ENCODE measurements around the gene SORCS2.

Gene SORCS2

DNA sequence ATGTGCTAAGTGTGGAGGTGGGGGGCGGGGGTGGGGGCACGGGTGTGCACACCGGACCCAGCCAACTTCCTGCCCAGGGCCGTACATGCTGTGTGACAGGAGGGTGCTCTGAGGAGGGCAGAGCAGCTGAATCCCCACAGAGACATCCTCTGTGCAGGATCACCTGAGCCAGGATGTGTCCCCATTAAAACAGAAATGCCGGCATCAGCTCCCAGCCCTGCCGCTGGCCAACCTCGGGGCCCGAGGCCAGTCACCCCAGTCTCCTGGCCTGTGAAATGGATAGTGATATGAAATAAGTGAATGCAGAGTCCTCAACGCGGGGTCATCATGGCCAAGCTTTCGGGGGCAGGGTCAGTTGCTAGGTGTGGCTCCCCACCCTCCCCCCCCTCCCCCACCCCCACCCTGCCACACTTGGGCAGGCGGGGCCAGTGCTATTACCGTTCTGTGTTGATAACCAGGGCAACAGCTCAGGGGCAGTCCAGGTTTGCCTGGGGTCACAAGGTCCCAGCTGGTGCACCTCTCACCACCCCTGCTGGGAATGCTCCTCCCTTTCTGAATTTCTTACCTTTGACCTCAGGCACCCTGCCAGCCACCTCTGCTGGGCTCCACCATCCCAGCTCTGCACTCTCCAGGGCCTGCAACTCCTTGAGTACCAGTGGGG lies 469.6 kb downstream of the SORCS2 start:
- H3K36me3 ChIP-seq (replicated peaks; ENCODE audit: low read depth, low read length): no peaks in the 10 kb centered on the region
- H4K20me1 ChIP-seq (ENCODE audit: insufficient read depth, low read length): no peaks in the 10 kb centered on the region
- no peak overlapping the region for H3K9ac ChIP-seq (ENCODE audit: low read length)
- TF ChIP-seq EZH2phosphoT487 (IDR thresholded peaks at IDR 0.05; ENCODE audit: low read depth): no peak
- TF ChIP-seq, protein P1, sequence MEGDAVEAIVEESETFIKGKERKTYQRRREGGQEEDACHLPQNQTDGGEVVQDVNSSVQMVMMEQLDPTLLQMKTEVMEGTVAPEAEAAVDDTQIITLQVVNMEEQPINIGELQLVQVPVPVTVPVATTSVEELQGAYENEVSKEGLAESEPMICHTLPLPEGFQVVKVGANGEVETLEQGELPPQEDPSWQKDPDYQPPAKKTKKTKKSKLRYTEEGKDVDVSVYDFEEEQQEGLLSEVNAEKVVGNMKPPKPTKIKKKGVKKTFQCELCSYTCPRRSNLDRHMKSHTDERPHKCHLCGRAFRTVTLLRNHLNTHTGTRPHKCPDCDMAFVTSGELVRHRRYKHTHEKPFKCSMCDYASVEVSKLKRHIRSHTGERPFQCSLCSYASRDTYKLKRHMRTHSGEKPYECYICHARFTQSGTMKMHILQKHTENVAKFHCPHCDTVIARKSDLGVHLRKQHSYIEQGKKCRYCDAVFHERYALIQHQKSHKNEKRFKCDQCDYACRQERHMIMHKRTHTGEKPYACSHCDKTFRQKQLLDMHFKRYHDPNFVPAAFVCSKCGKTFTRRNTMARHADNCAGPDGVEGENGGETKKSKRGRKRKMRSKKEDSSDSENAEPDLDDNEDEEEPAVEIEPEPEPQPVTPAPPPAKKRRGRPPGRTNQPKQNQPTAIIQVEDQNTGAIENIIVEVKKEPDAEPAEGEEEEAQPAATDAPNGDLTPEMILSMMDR (IDR thresholded peaks at IDR 0.05; ENCODE audit: low read depth, low read length): no peak
- no peaks in the 10 kb centered on the region for H3K79me2 ChIP-seq (ENCODE audit: low read length)
- no peak overlapping the region for H3K4me2 ChIP-seq (ENCODE audit: low read length)
- H3K9me3 ChIP-seq (ENCODE audit: insufficient read depth, low read length): no peaks in the 10 kb centered on the region
- H3K27me3 ChIP-seq (ENCODE audit: low read depth, low read length): no peaks in the 10 kb centered on the region
- H2AFZ ChIP-seq (ENCODE audit: low read depth, low read length): no peak overlapping the region
- H3K27ac ChIP-seq (ENCODE audit: low read length): no peak overlapping the region
- no peak overlapping the region for H3K4me3 ChIP-seq (ENCODE audit: low read length)
- H3K4me1 ChIP-seq (ENCODE audit: low read length): no peaks in the 10 kb centered on the region

DNA sequence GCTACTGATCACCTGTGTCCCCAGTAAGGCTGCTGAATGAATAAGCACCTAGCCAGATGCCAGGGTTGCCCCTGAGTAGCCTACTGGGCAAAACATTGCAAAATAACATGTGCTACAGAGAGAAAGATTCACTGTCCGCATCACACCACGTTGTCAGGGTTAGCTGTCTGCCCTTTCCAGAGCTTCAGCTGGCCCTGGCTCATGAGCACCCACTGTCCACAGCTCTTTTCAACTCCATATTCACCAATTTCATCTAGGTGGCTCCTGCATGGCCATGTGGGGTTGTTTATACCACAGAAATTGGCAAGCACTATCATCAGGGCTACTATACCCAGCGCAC lies 470.1 kb downstream of the SORCS2 start:
- Histone ChIP-seq H4K20me1 (ENCODE audit: insufficient read depth, low read length) (no peaks in the 10 kb centered on the region), H3K4me1 (ENCODE audit: low read length) (no peaks in the 10 kb centered on the region), H3K4me2 (ENCODE audit: low read length) (no peak overlapping the region), H3K4me3 (ENCODE audit: low read length) (no peak overlapping the region), H3K9me3 (ENCODE audit: insufficient read depth, low read length) (no peaks in the 10 kb centered on the region), H3K36me3 (replicated peaks; ENCODE audit: low read depth, low read length) (no peaks in the 10 kb centered on the region), H3K9ac (ENCODE audit: low read length) (no peak overlapping the region), H3K79me2 (ENCODE audit: low read length) (no peaks in the 10 kb centered on the region), H3K27me3 (ENCODE audit: low read depth, low read length) (no peaks in the 10 kb centered on the region), H3K27ac (ENCODE audit: low read length) (no peak overlapping the region), H2AFZ (ENCODE audit: low read depth, low read length) (no peak overlapping the region)
- TF ChIP-seq EZH2phosphoT487 (IDR thresholded peaks at IDR 0.05; ENCODE audit: low read depth): no peak

DNA sequence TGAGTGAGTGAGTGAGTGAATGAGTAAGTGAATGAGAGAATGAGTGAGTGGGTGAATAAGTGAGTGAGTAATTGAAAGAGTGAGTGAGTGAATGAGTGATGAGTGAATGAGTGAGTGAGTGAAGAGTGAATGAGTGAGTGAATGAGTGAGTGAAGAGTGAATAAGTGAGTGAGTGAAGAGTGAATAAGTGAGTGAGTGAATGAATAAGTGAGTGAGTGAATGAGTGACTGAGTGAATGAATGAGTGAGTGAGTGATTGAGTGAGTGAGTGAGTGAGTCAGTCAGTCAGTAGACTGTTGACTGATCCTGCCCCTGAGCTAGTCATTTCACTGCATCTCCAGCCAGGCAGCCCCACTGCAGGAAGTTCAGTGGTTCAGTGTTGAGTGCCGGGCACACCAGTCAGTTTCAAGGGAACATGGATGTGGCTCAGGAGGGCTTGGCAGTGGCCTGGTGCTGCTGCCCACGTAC lies 470.8 kb downstream of the SORCS2 start:
- no peak overlapping the region for H3K4me2 ChIP-seq (ENCODE audit: low read length)
- H3K36me3 ChIP-seq (replicated peaks; ENCODE audit: low read depth, low read length): no peaks in the 10 kb centered on the region
- H4K20me1 ChIP-seq (ENCODE audit: insufficient read depth, low read length): no peaks in the 10 kb centered on the region
- H3K27me3 ChIP-seq (ENCODE audit: low read depth, low read length): no peaks in the 10 kb centered on the region
- H3K9me3 ChIP-seq (ENCODE audit: insufficient read depth, low read length): no peaks in the 10 kb centered on the region
- H3K27ac ChIP-seq (ENCODE audit: low read length): no peak overlapping the region
- no peaks in the 10 kb centered on the region for H3K79me2 ChIP-seq (ENCODE audit: low read length)
- no peaks in the 10 kb centered on the region for H3K4me1 ChIP-seq (ENCODE audit: low read length)
- TF ChIP-seq EZH2phosphoT487 (IDR thresholded peaks at IDR 0.05; ENCODE audit: low read depth): no peak
- TF ChIP-seq, protein P1 (IDR thresholded peaks at IDR 0.05; ENCODE audit: low read depth, low read length): no peak
- no peak overlapping the region for H3K9ac ChIP-seq (ENCODE audit: low read length)
- no peak overlapping the region for H3K4me3 ChIP-seq (ENCODE audit: low read length)
- H2AFZ ChIP-seq (ENCODE audit: low read depth, low read length): no peak overlapping the region

DNA sequence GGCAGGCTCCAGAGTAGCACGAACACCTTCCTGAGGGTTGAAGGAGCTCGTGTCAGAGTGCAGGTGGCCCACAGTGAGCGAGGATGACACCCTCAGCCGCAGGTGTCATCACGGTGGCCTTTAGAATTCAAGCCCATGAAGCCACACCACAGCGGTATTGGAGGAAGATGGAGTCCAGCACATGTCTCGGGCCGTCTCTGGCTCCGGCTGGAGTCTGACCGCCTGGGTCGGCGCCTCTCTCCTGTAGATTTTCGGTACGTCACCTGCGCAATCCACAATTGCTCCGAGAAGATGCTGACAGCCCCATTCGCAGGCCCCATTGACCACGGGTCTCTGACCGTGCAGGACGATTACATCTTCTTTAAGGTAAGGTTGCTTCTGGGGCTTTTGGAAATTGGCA lies 471.8 kb downstream of the SORCS2 start:
- Histone ChIP-seq H3K4me1 (ENCODE audit: low read length) (no peaks in the 10 kb centered on the region), H3K9ac (ENCODE audit: low read length) (no peak overlapping the region), H2AFZ (ENCODE audit: low read depth, low read length) (no peak overlapping the region), H3K4me3 (ENCODE audit: low read length) (no peak overlapping the region), H3K4me2 (ENCODE audit: low read length) (no peak overlapping the region), H3K36me3 (replicated peaks; ENCODE audit: low read depth, low read length) (no peaks in the 10 kb centered on the region), H4K20me1 (ENCODE audit: insufficient read depth, low read length) (no peaks in the 10 kb centered on the region), H3K27ac (ENCODE audit: low read length) (no peak overlapping the region), H3K79me2 (ENCODE audit: low read length) (no peaks in the 10 kb centered on the region), H3K27me3 (ENCODE audit: low read depth, low read length) (no peaks in the 10 kb centered on the region), H3K9me3 (ENCODE audit: insufficient read depth, low read length) (no peaks in the 10 kb centered on the region)
- TF ChIP-seq, protein P1 (IDR thresholded peaks at IDR 0.05; ENCODE audit: low read depth, low read length): no peak
- no peak for TF ChIP-seq EZH2phosphoT487 (IDR thresholded peaks at IDR 0.05; ENCODE audit: low read depth)
